Renal cortex interstitium (tissue), 11 donors: Measurements from ENCODE around the gene KREMEN1. TPM values are rescaled to one million over a fixed set of nuclear protein-coding genes. Genes with fewer than 3 reads are reported as not detected.

ENCODE experiments used
- DNase-seq, 11 donors: peaks; one replicate each; pipeline ENCODE4 v3.0.0-alpha.2; 2013; ENCODE audit warnings: low read depth in 9 of 11, low spot score in 4 of 11; ENCODE audit errors: extremely low read depth in 1 of 11
- polyA plus RNA-seq, 3 donors: library from polyadenylated mRNA; unstranded; fragments of 120-200 nt; gene quantifications; one replicate each; pipeline ENCODE4 v1.2.1, GENCODE V29; 2013; ENCODE audit not compliant: insufficient read length in 3 of 3

Gene KREMEN1
- polyA plus RNA-seq, 3 donors = 21.7 to 23.7 (median 23.3) TPM

GRCh38 chr22:29193021-29193420 lies 120.2 kb downstream of the KREMEN1 start:
- no peak for DNase-seq

GRCh38 chr22:29194184-29194583 lies 121.3 kb downstream of the KREMEN1 start:
- no peak for DNase-seq

- no peak for DNase-seq
These were observed 122.5 kb downstream of the KREMEN1 start for GRCh38 chr22:29195118-29195963.

- DNase-seq = no peak
These were observed 123.3 kb downstream of the KREMEN1 start for GRCh38 chr22:29195964-29196666.

- no peak for DNase-seq
These were observed 124.3 kb downstream of the KREMEN1 start for GRCh38 chr22:29197096-29197495.

GRCh38 chr22:29198240-29198639 lies 125.4 kb downstream of the KREMEN1 start:
- no peak for DNase-seq

- DNase-seq = no peak
These were observed 127.0 kb downstream of the KREMEN1 start for GRCh38 chr22:29199702-29200400.

GRCh38 chr22:29200901-29201300 lies 128.1 kb downstream of the KREMEN1 start:
- no peak for DNase-seq

- peak in 4 of 11 donors; percentile 40 to 61 (median 56) for DNase-seq
These were observed 128.9 kb downstream of the KREMEN1 start for GRCh38 chr22:29201782-29202181.

GRCh38 chr22:29202212-29203192 lies 129.7 kb downstream of the KREMEN1 start:
- no peak for DNase-seq

- DNase-seq = no peak
These were observed 130.9 kb downstream of the KREMEN1 start for GRCh38 chr22:29203488-29204454.

GRCh38 chr22:29204455-29205183 lies 131.8 kb downstream of the KREMEN1 start:
- DNase-seq = no peak

GRCh38 chr22:29205252-29205593 lies 132.4 kb downstream of the KREMEN1 start:
- DNase-seq = no peak

- peak in 1 of 11 donors; percentile 34 for DNase-seq
These were observed 132.9 kb downstream of the KREMEN1 start, which contains the start of gene EMID1 for GRCh38 chr22:29205594-29206371. Gene EMID1 (plus strand): TSS chr22:29205896. CDS start chr22:29206039, 143 bp downstream.

GRCh38 chr22:29206372-29207242 lies 133.8 kb downstream of the KREMEN1 start:
- no peak for DNase-seq
